Inferior parietal cortex (tissue), 1 donor: ENCODE results near the gene DNAAF9.
A peak's percentile ranks its signal among the peaks of the same experiment; 100 is the strongest.

Source experiments
- DNase-seq: peaks from one replicate; pipeline ENCODE4 v3.0.0-alpha.2; 2016; ENCODE audit errors: extremely low spot score

DNAAF9 gene

DNA sequence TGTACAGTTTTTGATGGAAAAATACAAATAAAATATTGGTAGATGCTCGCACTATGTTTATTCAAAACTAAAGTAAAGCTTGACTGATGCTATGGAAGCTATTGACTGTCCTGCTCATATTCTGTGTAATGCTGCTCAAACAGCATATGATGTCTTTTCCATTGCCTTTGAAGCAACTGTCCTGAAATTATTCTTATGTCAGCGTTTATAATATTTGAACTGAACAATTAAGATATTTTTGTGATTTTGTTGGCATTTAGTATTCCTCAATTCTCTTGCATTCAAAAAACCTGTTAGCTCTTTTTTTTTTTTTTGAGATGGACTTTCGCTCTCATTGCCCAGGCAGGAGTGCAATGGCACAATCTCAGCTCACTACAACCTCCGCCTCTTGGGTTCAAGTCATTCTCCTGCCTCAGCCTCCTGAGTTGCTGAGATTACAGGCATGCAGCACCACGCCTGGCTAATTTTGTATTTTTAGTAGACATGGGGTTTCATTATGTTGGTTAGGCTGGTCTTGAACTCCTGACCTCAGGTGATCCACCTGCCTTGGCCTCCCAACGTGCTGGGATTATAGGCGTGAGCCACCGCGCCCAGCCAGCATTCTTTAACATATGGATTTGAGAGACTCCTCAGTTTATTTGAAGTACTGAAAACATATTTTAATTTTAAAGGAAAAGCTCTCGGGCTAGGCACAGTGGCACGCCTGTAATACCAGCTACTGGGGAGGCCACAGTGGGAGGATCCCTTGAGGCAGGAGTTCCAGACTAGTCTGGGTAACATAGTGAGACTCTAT lies 5.3 kb upstream of the DNAAF9 start:
- DNase-seq = no peak

GRCh38 chr20:3410464-3410863 lies 3.0 kb upstream of the DNAAF9 start:
- DNase-seq = no peak

GRCh38 chr20:3409417-3409816 lies 1.9 kb upstream of the DNAAF9 start:
- no peak for DNase-seq

DNA sequence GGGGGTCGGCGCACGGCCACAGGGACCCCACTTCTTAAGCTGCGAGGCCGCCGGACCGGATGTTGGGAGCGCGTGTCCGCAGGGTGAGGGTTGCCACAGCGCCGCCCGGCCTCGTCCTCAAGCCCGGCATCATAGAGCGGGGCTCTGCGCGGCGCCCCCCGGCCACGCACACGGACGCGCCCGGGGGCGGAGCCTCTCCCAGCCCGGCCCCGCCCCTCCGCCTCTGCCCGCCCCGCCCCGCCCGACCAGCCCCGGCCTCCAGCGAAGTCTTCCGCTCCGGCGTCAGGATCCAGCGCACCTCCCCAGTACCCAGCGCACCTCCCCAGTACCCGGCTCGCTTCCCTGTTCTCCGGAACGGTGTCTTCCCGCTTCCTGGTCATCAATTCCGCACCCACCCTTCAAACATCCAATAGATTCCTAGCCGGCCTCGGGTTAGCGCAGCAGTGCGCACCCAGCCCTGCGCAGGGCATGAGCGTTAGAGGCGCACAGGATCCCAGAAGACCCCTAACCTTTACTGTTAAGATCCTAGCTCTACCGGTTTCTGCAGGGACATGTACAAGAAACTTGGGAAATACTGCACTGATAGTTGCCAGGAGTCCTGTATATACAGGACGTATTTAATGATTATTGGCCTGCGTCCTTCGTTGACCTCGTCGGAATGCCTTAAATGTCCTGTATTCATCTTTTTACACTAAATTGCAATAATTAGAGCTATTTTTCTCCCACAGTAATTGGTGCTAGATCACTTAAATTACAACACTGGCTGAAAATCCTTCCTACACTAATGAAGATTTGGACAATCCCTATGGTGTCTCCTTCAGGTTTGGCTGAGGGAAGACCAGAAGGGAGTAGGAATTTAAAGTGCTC lies 535 bp upstream of the DNAAF9 start:
- peak; percentile 67 for DNase-seq

GRCh38 chr20:3406481-3407039 lies 909 bp downstream of the DNAAF9 start:
- peak; percentile 38 for DNase-seq

- DNase-seq = peak; percentile 50
Observed at GRCh38 chr20:3405696-3406358, 1.6 kb downstream of the DNAAF9 start.

DNA sequence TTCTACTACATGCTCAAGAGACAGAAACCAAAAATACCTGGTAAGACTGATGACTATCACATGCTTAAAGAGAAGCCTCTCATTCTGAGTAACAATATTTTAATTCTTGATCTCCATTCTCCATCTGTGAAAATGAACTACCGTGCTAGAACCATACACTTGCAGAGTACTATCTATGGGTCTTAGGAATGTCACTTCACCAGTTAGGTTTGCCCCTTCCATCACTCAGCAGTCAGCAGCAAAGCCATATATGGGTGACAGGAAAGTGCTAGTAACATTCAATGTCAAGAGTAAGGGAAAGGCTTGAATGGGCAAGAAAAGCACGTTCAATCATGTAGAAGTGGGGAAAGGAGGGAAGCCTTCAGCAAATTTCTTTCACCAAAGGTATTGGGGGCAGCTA lies 2.3 kb downstream of the DNAAF9 start:
- DNase-seq = no peak

DNA sequence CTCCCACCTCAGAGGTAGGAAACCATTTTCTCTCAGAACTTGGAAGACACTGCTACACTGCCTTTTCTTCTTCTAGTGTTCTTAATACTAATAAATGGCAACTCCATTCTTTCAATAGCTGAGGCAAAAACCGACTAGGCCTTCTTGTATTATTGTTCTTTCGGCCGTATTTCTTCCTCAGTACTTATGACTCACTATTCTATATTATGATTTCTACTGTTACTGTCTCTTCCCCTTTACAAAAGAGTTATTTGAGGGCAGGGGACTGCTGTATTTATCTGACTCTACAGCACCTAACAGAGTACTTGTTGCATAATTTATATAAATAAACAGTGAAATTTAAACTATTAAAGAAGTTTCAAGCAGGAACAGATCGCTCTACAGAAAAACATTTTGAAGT lies 3.1 kb downstream of the DNAAF9 start:
- no peak for DNase-seq

GRCh38 chr20:3403741-3404140 lies 3.7 kb downstream of the DNAAF9 start:
- no peak for DNase-seq

- no peak for DNase-seq
Observed at GRCh38 chr20:3402453-3402852, 5.0 kb downstream of the DNAAF9 start.

GRCh38 chr20:3400260-3401155 lies 7.0 kb downstream of the DNAAF9 start:
- no peak for DNase-seq

- no peak for DNase-seq
Observed at GRCh38 chr20:3398681-3399252, 8.7 kb downstream of the DNAAF9 start.

DNA sequence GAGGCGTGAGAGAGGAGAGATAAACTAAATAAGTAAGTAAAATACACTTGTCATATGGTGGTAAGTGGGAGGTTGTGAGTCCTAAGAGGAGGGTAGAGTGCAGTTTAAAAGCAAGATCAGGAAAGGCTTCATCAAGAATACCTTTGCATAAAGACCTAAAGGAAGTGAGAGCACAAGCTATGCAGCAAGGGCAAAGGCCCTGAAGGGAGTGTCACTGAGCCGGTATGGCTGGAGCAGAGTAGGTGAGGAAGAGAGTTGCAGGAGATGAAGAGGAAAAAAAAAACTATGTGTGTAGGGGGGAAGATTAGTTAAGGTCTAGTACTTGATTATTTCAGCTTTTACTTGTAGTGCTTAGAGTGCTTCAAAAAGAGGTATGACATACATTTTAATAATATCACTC lies 11.0 kb downstream of the DNAAF9 start:
- DNase-seq = no peak

GRCh38 chr20:3392756-3393155 lies 14.7 kb downstream of the DNAAF9 start:
- DNase-seq = no peak

DNA sequence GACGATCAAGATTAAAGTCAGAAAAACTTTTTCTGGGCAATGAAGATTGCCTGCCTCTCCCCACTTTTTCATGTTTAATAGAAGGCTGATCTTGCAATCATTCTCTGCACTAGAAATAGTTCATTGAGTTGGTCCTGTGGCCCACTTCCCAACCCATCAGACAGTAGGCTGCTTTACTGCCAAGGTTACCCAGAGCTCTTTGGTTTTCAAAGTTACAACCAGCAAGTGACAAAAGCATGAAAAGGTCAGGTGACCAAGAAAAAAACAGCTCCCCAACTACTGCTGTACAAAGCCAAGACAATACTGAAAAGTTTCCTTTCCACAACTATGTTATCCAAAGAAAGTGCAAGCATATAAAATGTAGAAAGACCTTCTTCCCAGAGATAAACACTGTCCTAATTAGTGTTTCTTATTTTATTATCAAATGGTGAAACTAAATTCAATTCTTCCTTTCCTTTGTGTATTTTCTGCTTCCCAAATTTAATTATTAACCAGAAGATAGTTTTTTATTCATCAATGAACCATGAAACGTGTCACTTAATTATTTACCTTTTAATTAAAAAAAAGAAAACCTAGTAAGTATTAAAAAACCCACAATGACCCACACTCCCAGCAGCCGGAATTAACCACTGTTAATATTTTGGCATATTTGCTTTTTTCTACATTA lies 16.6 kb downstream of the DNAAF9 start:
- DNase-seq = peak; percentile 27

- DNase-seq = no peak
Observed at GRCh38 chr20:3383878-3384495, 23.5 kb downstream of the DNAAF9 start.

GRCh38 chr20:3382836-3383235 lies 24.6 kb downstream of the DNAAF9 start:
- DNase-seq = no peak

DNA sequence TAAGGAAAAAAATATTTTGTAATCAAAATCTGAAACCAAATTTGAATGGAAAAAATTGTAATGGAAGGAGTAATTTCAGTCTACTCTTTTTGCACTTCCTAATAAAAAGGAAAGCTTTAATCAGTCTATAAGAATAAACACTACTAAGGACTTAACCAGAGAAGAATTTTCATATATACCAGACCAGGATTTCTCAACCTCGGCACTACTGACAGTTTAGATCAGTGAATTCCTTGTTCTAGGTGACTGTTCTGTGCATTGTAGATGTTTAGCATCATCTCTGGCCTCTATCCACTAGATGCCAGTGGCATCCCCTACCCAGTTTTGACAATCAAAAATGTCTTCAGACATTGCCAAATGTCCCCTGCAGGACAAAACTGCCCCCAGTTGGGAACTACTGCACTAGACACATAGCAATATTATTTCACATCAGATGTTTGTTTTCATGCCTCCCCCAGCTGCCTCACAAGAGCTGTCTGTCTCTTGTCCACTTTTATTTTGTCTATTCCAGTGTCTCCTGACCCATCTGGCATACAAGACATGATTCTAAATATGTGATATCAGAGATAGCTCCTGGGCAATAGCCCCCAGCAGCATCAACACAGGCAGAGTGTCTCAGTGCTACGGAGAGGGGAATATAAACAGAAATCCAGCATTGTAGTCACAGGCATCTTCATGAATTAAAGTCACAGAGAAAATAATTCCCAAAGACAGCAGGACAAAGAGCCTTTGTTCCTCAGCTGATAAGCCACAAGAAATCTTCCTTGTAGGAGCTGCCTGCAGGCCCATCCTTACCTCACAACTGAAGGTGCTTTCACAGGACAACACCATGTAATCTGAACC lies 27.0 kb downstream of the DNAAF9 start:
- peak; percentile 51 for DNase-seq

DNA sequence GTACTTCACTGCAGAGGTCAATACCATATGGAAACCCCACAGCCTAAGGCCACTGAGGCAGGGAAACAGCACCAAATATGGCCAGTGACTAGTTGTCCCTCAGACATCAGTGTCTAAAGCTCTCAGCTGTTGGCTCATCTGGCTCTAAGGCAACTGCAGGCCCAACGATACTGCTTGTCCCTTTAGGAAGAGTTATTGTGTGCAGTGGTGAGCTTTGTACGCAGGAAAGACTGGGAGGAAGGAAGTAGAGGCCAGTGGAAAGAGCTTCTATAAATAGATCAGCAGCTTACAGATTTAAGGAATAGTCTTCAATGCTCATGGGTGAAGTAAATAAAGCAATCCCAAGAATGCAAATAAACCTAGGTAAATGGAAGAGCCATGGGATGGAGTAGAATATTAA lies 29.3 kb downstream of the DNAAF9 start:
- no peak for DNase-seq
